ENCODE results near the gene PTPRE.
"Not testable (repeated sequence)": the region's sequence is repeated elsewhere in the genome, so short reads cannot be mapped to it uniquely, and the experiment has no call there.

PTPRE gene

DNA sequence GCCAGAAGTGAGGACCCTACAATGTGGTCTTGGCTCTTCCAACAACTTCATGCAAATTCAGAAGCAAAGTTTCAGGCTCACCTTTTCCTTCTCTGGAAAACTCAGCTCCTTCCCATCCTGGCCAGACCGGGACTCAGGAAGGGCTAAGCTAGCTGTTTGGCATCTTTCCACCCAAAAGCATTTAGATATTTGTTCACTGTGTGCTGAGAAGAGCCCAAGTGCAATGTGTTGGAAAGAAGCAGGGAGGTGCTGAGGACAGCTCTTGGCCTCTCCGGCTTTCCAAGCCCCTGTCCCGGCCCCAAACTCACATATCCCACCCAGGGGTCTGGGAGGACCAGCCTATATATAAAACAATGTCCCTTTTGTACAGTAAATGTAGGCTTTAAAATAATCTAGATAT, 174.8 kb downstream of the PTPRE start:
- no peak for DNase-seq

- DNase-seq: no peak
Measured at GRCh38 chr10:128083191-128083895, 176.4 kb downstream of the PTPRE start.

- no peak for DNase-seq
Measured at GRCh38 chr10:128084364-128084763, 177.5 kb downstream of the PTPRE start.

DNA sequence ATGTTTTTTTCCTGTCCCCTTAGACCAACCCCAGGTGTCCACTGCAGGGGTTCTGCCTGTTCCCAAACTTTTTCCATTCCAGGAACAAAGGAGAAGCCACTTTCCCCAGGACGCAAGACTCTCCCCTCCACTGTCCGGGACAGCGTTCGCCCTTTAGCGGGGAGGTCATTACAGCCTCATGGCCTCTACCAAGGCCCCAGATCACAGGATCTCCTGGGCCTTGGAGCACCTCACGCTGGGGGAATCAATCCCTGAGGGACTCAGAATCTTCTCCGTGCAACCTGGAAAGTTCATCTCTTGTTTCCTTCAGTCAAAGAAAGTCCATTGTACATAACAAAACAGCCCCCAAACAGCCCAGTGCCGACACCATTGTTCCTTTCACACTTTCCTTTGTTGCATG, 178.1 kb downstream of the PTPRE start:
- DNase-seq: no peak

DNA sequence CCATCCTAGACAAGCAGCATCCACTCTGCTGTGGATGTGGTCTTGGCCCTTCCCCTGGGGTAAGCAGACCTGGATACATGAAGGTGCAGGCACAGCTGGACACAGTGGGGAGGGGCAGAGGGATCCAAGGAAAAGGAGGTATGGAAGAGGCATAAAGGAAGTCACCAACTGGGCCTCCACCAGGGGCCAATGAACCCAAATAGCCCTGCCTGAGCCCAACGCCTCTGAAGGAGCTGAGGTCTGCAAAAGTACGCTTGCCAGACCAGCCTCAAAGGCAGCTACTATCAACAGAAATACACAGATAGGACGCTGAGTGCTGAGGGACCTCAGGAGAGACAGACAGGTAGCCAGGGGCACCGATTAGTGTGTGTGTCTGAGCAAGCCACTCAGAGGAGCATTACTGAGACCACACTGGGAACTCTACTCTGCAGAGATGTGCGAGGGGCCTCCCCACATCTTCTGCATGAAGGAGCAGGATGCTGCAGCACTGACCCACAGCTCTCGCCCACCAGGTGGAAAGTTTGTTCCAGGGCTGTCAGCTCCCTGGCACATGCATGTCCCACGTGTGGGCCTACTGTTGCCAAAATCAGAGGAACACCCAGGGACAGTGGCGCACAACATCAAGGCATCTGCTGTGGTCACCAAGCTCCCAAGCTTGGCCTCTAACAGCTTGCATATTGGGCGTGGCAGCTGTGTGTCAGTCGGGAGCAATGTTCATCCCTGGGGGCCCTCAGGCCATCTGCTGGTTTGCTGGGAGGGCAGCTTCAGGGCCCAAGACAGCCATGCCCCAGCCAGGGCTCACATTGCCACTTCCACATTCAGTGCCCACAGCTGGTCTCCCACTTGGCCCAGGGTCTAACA, 179.3 kb downstream of the PTPRE start:
- DNase-seq: no peak

DNA sequence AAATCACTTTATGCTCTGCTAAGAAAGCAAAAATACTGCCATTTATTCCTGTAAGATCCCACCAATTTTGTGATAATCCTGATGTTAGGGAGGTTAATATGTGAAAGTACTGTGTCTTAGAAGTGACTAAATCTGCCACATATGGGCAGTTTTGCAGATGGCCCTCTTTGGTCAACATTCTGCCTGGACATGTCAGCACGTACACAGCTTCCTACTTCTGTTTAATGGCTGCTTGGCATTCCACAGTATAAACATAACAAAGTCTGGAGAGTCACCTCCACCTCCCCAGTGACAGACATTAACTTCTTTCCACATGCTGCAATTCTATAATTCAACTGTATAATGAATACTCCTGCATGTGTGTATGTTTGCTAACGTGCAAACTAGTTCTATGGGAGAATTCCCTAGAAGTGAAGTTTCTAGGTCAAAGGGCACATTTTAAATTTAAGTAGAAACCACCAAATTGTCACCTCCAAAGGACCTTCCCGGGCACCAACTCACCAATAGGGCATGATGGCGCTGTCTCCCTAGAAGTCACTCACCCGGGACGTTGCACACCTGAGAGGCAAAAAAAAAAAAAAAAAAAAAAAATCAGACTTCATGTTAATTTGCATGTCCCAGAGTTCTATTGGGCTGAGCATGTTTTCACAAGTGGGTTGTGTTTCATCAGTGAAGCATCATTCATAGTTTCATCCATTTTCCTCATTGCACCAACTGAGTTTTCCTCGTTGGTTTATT, 180.4 kb downstream of the PTPRE start:
- no peak for DNase-seq

GRCh38 chr10:128087884-128088709, 181.2 kb downstream of the PTPRE start:
- no peak for DNase-seq

DNA sequence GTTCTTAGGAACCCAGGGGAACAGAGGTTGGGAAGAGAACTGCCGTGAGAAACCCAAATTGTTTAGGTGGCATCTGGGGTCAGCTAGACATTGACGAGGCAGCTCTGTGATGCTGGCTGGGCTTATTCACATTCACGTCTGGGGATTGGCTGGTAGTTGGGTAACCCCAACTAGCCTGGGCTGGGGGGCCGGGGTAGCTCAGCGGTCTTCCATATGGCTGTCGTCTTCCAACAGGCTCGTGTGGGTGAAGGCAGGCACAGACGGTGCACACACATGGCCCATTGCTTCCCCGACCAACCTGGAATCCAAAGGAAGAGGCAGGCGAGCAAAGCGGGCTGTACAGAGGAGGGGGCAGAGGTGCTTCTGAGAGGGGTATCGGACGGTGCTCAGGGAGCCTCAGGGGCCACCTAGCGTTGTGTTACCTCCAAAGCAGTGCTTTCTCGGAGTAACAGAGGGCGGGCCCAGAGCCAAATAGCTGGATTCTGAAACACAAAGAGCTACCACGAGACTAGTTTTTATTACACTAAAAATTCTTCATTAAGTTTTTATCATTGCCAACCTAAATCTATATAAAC, 184.8 kb downstream of the PTPRE start:
- no peak for DNase-seq

- DNase-seq: no peak
Measured at GRCh38 chr10:128092454-128092853, 185.6 kb downstream of the PTPRE start.

DNA sequence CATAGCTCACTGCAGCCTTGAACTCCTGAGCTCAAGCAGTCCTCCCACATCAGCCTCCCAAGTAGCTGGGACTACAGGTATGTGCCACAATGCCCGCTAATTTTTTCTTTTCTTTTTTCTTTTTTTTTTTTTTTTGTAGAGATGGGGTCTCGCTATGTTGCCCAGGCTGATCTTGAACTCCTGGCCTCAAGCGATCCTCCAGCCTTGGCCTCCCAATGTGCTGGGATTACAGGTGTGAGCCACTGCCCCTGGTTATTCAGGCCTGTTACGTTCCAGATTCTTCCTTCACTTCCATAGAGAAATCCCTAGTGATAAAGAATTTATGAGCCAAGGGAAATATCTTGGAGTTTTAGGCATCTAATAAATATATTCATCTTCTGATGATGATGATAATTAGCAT, 187.7 kb downstream of the PTPRE start:
- DNase-seq: not testable (repeated sequence)

DNA sequence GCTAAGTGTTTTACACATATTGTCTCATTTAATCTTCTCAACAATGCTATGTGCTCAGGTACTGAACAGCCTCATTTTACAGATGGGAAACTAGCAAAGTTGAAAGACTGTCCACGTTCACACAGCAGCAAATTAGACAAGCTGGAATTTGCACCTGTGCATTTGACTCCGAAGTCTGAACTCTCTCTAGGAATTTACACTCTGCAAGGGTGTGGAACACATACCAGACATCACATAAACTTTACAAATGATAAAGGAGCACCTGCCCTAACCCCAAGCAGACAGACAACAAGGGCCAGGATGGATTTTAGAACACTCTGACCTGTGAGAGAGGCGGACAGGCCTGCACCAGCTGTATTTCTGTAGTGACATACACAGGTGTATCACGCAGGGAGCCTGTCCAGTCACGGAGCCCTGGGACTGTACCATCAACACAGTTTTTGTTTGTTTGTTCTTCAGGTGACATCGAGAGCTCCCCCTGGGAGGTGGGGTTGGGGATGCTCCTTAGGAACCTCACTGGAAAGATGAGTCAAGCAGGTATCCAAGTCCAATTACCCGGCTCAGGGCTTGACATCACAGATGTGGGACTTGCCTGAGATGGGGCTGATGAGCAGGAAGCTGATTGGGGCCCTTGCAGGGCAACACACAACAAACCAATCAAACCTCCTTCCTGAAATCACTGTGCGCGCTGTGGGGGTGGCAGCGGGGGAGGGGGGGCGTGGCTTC, 188.3 kb downstream of the PTPRE start:
- DNase-seq: no peak

- no peak for DNase-seq
Measured at GRCh38 chr10:128095753-128096469, 189.0 kb downstream of the PTPRE start.

GRCh38 chr10:128096486-128097199, 189.7 kb downstream of the PTPRE start:
- DNase-seq: no peak

DNA sequence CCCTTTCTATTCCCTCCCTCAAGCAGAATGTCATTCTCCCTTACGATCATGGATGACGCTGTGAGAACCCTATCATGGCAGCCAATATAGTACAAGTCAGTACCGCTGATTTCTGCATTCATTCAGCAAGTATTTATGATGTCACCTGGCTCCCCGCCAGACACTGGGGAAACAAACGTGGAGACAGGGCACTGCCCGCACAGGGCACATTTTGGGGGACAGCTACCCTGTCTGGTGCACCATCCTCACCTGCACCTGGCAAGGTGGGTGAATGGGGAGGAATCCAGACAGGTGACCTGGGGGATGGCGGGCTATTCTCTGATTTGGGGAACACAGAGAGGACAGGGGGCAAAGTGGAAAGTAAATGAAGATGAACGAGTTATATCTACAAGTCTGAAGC, 190.9 kb downstream of the PTPRE start:
- DNase-seq: no peak

GRCh38 chr10:128098631-128099030, 191.7 kb downstream of the PTPRE start:
- no peak for DNase-seq

DNA sequence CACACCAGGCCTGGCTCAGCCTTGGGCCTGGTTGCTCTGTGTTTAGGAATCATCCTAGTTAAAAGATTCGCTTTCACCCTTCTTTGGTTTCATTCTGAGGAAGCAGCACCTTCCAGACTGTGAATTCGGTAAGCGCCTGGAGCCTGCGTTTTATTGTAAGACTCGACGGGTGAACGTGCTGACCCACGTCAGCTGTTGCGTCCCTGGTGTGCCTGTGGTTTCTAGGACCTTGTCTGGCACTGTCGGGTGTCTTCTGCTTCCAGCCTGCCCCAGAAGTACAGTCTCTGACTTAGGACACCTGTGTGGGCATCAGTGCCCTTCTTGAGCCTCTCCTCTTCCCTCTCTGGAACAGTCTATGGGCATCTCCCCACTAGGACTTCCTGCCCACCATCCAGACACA, 193.0 kb downstream of the PTPRE start:
- DNase-seq: no peak

- DNase-seq: no peak
Measured at GRCh38 chr10:128101901-128102300, 195.0 kb downstream of the PTPRE start.

GRCh38 chr10:128102480-128103228, 195.8 kb downstream of the PTPRE start:
- no peak for DNase-seq

GRCh38 chr10:128103229-128103714, 196.4 kb downstream of the PTPRE start:
- no peak for DNase-seq

Measured in SHP77 treated with DMSO at 0.1 percent for 48 hours (cell line).